Breast epithelium (tissue), 4 donors: ENCODE measurements around the gene CCL19. TPM values are rescaled to one million over a fixed set of nuclear protein-coding genes. Genes with fewer than 3 reads are reported as not detected.
"Not testable (repeated sequence)": the region's sequence is repeated elsewhere in the genome, so short reads cannot be mapped to it uniquely, and the experiment has no call there.

Experiments used
- DNase-seq, 2 donors: peaks; one replicate each; pipeline ENCODE4 v3.0.0-alpha.2; 2019; ENCODE audit warnings: low spot score in 2 of 2
- H3K27ac ChIP-seq, 2 donors: fragments of 200-600 bp; sonication (generic) in 1 of 2; one replicate each; pipeline ENCODE4 v1.5.1; 2016 to 2019; ENCODE audit warnings: mild to moderate bottlenecking in 1 of 2
- H3K27me3 ChIP-seq, 2 donors: fragments of 200-600 bp; sonication (generic) in 1 of 2; one replicate each; pipeline versions ENCODE4 v1.5.1 to v1.6.0; 2017 to 2019; ENCODE audit warnings: control low read depth in 1 of 2, mild to moderate bottlenecking in 1 of 2
- H3K36me3 ChIP-seq: fragments of 200-600 bp; one replicate; pipeline ENCODE4 v1.5.1; 2019
- H3K4me1 ChIP-seq, 2 donors: fragments of 200-600 bp; sonication (generic); one replicate each; pipeline ENCODE4 v1.5.1; 2016 to 2019; ENCODE audit warnings: control low read depth in 1 of 2
- H3K4me3 ChIP-seq, 3 donors: fragments of 200-600 bp; sonication (generic); 1 replicate in 2 of 3; 2 replicates in 1 of 3; pipeline ENCODE4 v1.5.1; 2016 to 2019; ENCODE audit warnings: mild to moderate bottlenecking in 3 of 3, moderate library complexity in 2 of 3
- H3K9me3 ChIP-seq, 2 donors: fragments of 200-600 bp; sonication (generic) in 1 of 2; one replicate each; pipeline ENCODE4 v1.5.1; 2016 to 2019; ENCODE audit warnings: control low read depth in 1 of 2
- CTCF ChIP-seq, 3 donors: fragments of 450-650 bp; IDR thresholded peaks; one replicate each; pipeline ENCODE4 v1.5.1; 2016 to 2017; ENCODE audit warnings: antibody characterized with exemption in 3 of 3, mild to moderate bottlenecking in 3 of 3, moderate library complexity in 3 of 3
- POLR2A ChIP-seq: fragments of 450-650 bp; IDR thresholded peaks from one replicate; pipeline ENCODE4 v1.6.1; 2016; ENCODE audit warnings: antibody characterized with exemption, mild to moderate bottlenecking, moderate library complexity
- POLR2AphosphoS5 ChIP-seq, 3 donors: sonication (generic); formaldehyde crosslinking; IDR thresholded peaks; one replicate each; pipeline ENCODE4 v1.6.1; 2017; ENCODE audit warnings: antibody characterized with exemption in 3 of 3
- intact Hi-C: fragments of 100-400 bp; cut with DNase I; formaldehyde crosslinking; loops from one replicate; pipeline ENCODE4 v1.15.1; 2023; ENCODE audit warnings: low total_unique reads
- total RNA-seq, 3 donors: library from RNA; depleted of rRNA; stranded (reverse); fragments of >200 nt; gene quantifications; one replicate each; pipeline ENCODE4 v1.1.0, GENCODE V29; 2016

Gene CCL19
- total RNA-seq: 1 to 10 TPM in 2 of 3 donors, under 1 TPM in 1; 0.88 to 5.6 (median 1.3) TPM

GRCh38 chr9:34690983-34691935, at the start of gene CCL19:
Gene CCL19, minus strand, starts transcription at chr9:34691276. Its CDS starts 137 bp downstream, at chr9:34691139.
- DNase-seq: no peak
- TF ChIP-seq POLR2A (no peak), POLR2AphosphoS5 (IDR thresholded peaks at IDR 0.05) (no peak), CTCF (IDR thresholded peaks at IDR 0.05) (no peak)
- Histone ChIP-seq H3K9me3 (no peaks in the 10 kb centered on the region), H3K27ac (no peak within 1 kb of the TSS), H3K27me3 (no peaks in the 10 kb centered on the region), H3K4me3 (no peak within 1 kb of the TSS), H3K36me3 (no peaks in the 10 kb centered on the region), H3K4me1 (no peaks in the 10 kb centered on the region)
- intact Hi-C loops: no loop called here

- H3K36me3 ChIP-seq, DNase-seq, H3K9me3 ChIP-seq, H3K27me3 ChIP-seq, intact Hi-C loops, H3K27ac ChIP-seq, H3K4me1 ChIP-seq, H3K4me3 ChIP-seq: not testable (repeated sequence)
Observed at GRCh38 chr9:34740176-34740575, 49.1 kb upstream of the CCL19 start.

- Histone ChIP-seq H3K27me3 (no peaks in the 10 kb centered on the region), H3K4me3 (no peak overlapping the region), H3K36me3 (no peaks in the 10 kb centered on the region), H3K9me3 (no peaks in the 10 kb centered on the region), H3K27ac (no peak overlapping the region), H3K4me1 (no peaks in the 10 kb centered on the region)
- no peak for DNase-seq
- no peak for TF ChIP-seq POLR2AphosphoS5 (IDR thresholded peaks at IDR 0.05)
- intact Hi-C loops: no loop called here
Observed at GRCh38 chr9:34737677-34738260, 46.7 kb upstream of the CCL19 start.

GRCh38 chr9:34734720-34735119, 43.6 kb upstream of the CCL19 start:
- H3K4me1 ChIP-seq: no peaks in the 10 kb centered on the region
- H3K9me3 ChIP-seq: no peaks in the 10 kb centered on the region
- H3K36me3 ChIP-seq: no peaks in the 10 kb centered on the region
- no peak overlapping the region for H3K27ac ChIP-seq
- intact Hi-C loops: no loop called here
- DNase-seq: no peak
- TF ChIP-seq POLR2A (no peak), POLR2AphosphoS5 (IDR thresholded peaks at IDR 0.05) (no peak), CTCF (IDR thresholded peaks at IDR 0.05) (no peak)
- H3K4me3 ChIP-seq: no peak overlapping the region
- no peaks in the 10 kb centered on the region for H3K27me3 ChIP-seq

- Histone ChIP-seq H3K27me3 (no peaks in the 10 kb centered on the region), H3K27ac (no peak overlapping the region)
- intact Hi-C loops: no loop called here
Observed at GRCh38 chr9:34732886-34733285, 41.8 kb upstream of the CCL19 start.

GRCh38 chr9:34732478-34732877, 41.4 kb upstream of the CCL19 start:
- Histone ChIP-seq H3K27ac (no peak overlapping the region), H3K9me3 (no peaks in the 10 kb centered on the region), H3K4me1 (no peaks in the 10 kb centered on the region), H3K36me3 (no peaks in the 10 kb centered on the region), H3K4me3 (no peak overlapping the region), H3K27me3 (no peaks in the 10 kb centered on the region)
- intact Hi-C loops: no loop called here
- DNase-seq: no peak
- TF ChIP-seq POLR2AphosphoS5 (IDR thresholded peaks at IDR 0.05) (no peak), POLR2A (no peak), CTCF (IDR thresholded peaks at IDR 0.05) (no peak)

More at GRCh38 chr9:34732886-34733285, 41.8 kb upstream of the CCL19 start:
- Histone ChIP-seq H3K9me3 (no peaks in the 10 kb centered on the region), H3K4me3 (no peak overlapping the region), H3K4me1 (no peaks in the 10 kb centered on the region), H3K36me3 (no peaks in the 10 kb centered on the region)
- no peak for TF ChIP-seq POLR2AphosphoS5 (IDR thresholded peaks at IDR 0.05)
- DNase-seq: no peak
